ENCODE data around the gene ALDH3A1. TPM values are rescaled to one million over a fixed set of nuclear protein-coding genes. Genes with fewer than 3 reads are reported as not detected.

ALDH3A1 gene
- total RNA-seq, 1 experiment from 2014 or later = 30.1 TPM

DNA sequence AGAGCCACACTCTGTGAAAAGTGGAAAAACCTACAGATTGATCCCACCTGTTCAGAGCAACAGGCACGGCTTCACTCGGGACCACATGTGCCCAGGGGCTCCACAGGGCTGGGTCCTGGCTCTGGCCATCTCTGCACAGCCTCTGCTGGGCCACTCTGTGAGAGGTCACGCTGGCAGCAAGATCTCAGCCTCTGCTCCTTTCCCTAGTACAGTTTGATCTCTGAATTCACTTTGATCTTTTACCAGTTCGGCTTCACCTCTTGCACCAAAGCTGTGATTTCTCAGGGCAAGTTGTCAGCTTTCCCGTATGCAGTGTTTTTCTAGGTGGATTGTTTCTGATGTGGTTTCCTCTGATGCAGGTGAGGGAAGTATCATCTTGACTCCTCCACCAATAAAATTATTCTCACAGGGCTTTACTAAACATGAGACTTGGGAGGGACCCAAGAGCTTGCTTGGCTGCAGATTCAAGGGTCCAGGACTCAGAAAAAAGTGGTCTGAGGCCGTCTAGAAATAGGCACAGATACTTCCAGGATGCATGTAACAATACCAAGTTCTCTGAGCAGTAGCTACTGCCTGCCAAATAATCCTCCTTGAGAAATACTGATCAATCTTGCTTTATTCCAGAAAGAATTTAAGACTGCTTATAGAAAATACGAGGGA lies 24.0 kb upstream of the ALDH3A1 start:
- ChIA-PET CTCF (no interaction called here), POLR2A (ENCODE audit: unreplicated experiment) (no interaction called here)
- H3F3A ChIP-seq (ENCODE audit: low read length, unreplicated experiment) = no peaks in the 10 kb centered on the region
- H3K79me2 ChIP-seq (ENCODE audit: low read length) = no peaks in the 10 kb centered on the region
- no peaks in the 10 kb centered on the region for H3K27me3 ChIP-seq (ENCODE audit: low read length)
- no peaks in the 10 kb centered on the region for H3K36me3 ChIP-seq (ENCODE audit: low read depth, low read length)
- DNase-seq (no peak), ATAC-seq (no peak)
- no peak overlapping the region for H3K27ac ChIP-seq (ENCODE audit: low read length)
- no peaks in the 10 kb centered on the region for H3K9me3 ChIP-seq (ENCODE audit: low read length)
- no peak overlapping the region for H2AFZ ChIP-seq (ENCODE audit: low read length)
- no peak overlapping the region for H3K9ac ChIP-seq (ENCODE audit: low read length)
- no peaks in the 10 kb centered on the region for H3K9me2 ChIP-seq (replicated peaks; ENCODE audit: low read length)
- TF ChIP-seq EZH2phosphoT487 (IDR thresholded peaks at IDR 0.05; ENCODE audit: borderline replicate concordance, low read length) (no peak), CTCF (conservative IDR thresholded peaks at IDR 0.05; ENCODE audit: low read depth, low read length) (no peak), EZH2 (IDR thresholded peaks at IDR 0.05; ENCODE audit: low read length, unreplicated experiment) (no peak)
- intact Hi-C loops (cut with micrococcal nuclease) = no loop called here
- no peak overlapping the region for H3K4me2 ChIP-seq (ENCODE audit: low read length)
- BruUV-seq (replicated peaks) = no TSS peak
- no peaks in the 10 kb centered on the region for H4K20me1 ChIP-seq (ENCODE audit: low read length)
- no peak overlapping the region for H3K4me3 ChIP-seq (ENCODE audit: low read length)
- H3K4me1 ChIP-seq (ENCODE audit: insufficient read depth, low read length) = peaks cover 12% of the 10 kb centered on the region

GRCh38 chr17:19770985-19771735 lies 23.1 kb upstream of the ALDH3A1 start:
- ChIA-PET POLR2A (ENCODE audit: unreplicated experiment) (no interaction called here), CTCF (no interaction called here)
- Histone ChIP-seq H3F3A (ENCODE audit: low read length, unreplicated experiment) (no peaks in the 10 kb centered on the region), H3K4me2 (ENCODE audit: low read length) (no peak overlapping the region), H3K9ac (ENCODE audit: low read length) (no peak overlapping the region), H3K27ac (ENCODE audit: low read length) (no peak overlapping the region), H2AFZ (ENCODE audit: low read length) (no peak overlapping the region), H3K9me3 (ENCODE audit: low read length) (no peaks in the 10 kb centered on the region), H3K9me2 (replicated peaks; ENCODE audit: low read length) (no peaks in the 10 kb centered on the region), H3K27me3 (ENCODE audit: low read length) (no peaks in the 10 kb centered on the region), H4K20me1 (ENCODE audit: low read length) (no peaks in the 10 kb centered on the region), H3K36me3 (ENCODE audit: low read depth, low read length) (no peaks in the 10 kb centered on the region), H3K4me1 (ENCODE audit: insufficient read depth, low read length) (peaks cover 12% of the 10 kb centered on the region), H3K79me2 (ENCODE audit: low read length) (no peaks in the 10 kb centered on the region), H3K4me3 (ENCODE audit: low read length) (no peak overlapping the region)
- DNase-seq (no peak), ATAC-seq (no peak)
- BruUV-seq (replicated peaks) = no TSS peak
- intact Hi-C loops (cut with micrococcal nuclease) = no loop called here
- TF ChIP-seq CTCF (conservative IDR thresholded peaks at IDR 0.05; ENCODE audit: low read depth, low read length) = no peak
- no peak for TF ChIP-seq EZH2 (IDR thresholded peaks at IDR 0.05; ENCODE audit: low read length, unreplicated experiment)
- TF ChIP-seq EZH2phosphoT487 (IDR thresholded peaks at IDR 0.05; ENCODE audit: borderline replicate concordance, low read length) = no peak
